Mesendoderm (in vitro differentiated cells): ENCODE data around the gene CLEC19A.

Source experiments
- DNase-seq: peaks from one replicate; pipeline ENCODE4 v3.0.0; 2013
- H2AK5ac ChIP-seq: 2 replicates; pipeline ENCODE4 v1.6.1; 2013; ENCODE audit warnings: low read length, inconsistent platforms
- H2BK120ac ChIP-seq: 2 replicates; pipeline ENCODE4 v1.6.1; 2013; ENCODE audit warnings: low read depth, mild to moderate bottlenecking, low read length, moderate library complexity, mixed read lengths
- H2BK15ac ChIP-seq: replicated peaks from 2 replicates; pipeline ENCODE4 v1.6.1; 2013; ENCODE audit warnings: low read depth, mild to moderate bottlenecking, moderate library complexity
- H2BK5ac ChIP-seq: 2 replicates; pipeline ENCODE4 v1.6.1; 2013; ENCODE audit warnings: low read length, inconsistent platforms
- H3K18ac ChIP-seq: 2 replicates; pipeline ENCODE4 v1.6.1; 2013; ENCODE audit warnings: mild to moderate bottlenecking, low read length, mixed read lengths
- H3K23ac ChIP-seq: one replicate; pipeline ENCODE4 v1.6.1; 2013; ENCODE audit warnings: low read length
- H3K27ac ChIP-seq: 2 replicates; pipeline ENCODE4 v1.5.1; 2013; ENCODE audit warnings: low read depth, mild to moderate bottlenecking, inconsistent platforms, low read length, moderate library complexity
- H3K27me3 ChIP-seq: 2 replicates; pipeline ENCODE4 v1.6.1; 2013; ENCODE audit warnings: low read length, control low read depth, mild to moderate bottlenecking, inconsistent platforms; ENCODE audit not compliant: insufficient read depth, poor library complexity
- H3K36me3 ChIP-seq: 2 replicates; pipeline ENCODE4 v1.6.1; 2013; ENCODE audit warnings: low read length, inconsistent platforms; ENCODE audit not compliant: control insufficient read depth, insufficient read depth
- H3K4ac ChIP-seq: one replicate; pipeline ENCODE4 v1.6.1; 2013; ENCODE audit warnings: low read depth, mild to moderate bottlenecking, low read length, moderate library complexity
- H3K4me1 ChIP-seq: 2 replicates; pipeline ENCODE4 v1.6.1; 2013; ENCODE audit warnings: low read depth, low read length, inconsistent platforms; ENCODE audit not compliant: control insufficient read depth
- H3K4me2 ChIP-seq: 2 replicates; pipeline ENCODE4 v1.6.1; 2013; ENCODE audit warnings: low read length
- H3K4me3 ChIP-seq: 2 replicates; pipeline ENCODE4 v1.5.1; 2013; ENCODE audit warnings: mild to moderate bottlenecking, low read length
- H3K56ac ChIP-seq: one replicate; pipeline ENCODE4 v1.6.1; 2013; ENCODE audit warnings: low read length
- H3K79me1 ChIP-seq: 2 replicates; pipeline ENCODE4 v1.6.1; 2013; ENCODE audit warnings: low read length, inconsistent platforms
- H3K79me2 ChIP-seq: 2 replicates; pipeline ENCODE4 v1.6.1; 2013; ENCODE audit warnings: mild to moderate bottlenecking, low read length; ENCODE audit not compliant: control insufficient read depth, insufficient read depth
- H3K9ac ChIP-seq: 2 replicates; pipeline ENCODE4 v1.6.1; 2013; ENCODE audit warnings: low read length, inconsistent platforms
- H4K5ac ChIP-seq: one replicate; pipeline ENCODE4 v1.6.1; 2013; ENCODE audit warnings: low read length
- H4K8ac ChIP-seq: one replicate; pipeline ENCODE4 v1.6.1; 2013; ENCODE audit warnings: low read depth, mild to moderate bottlenecking, control low read depth, low read length, moderate library complexity
- WGBS: extraction: QIAGEN DNeasy Blood & Tissue Kit; methylation state at CpG from one replicate; pipeline ENCODE4 v1.1.7; 2013; ENCODE audit warnings: low lambda C conversion rate, missing lambda C conversion rate; ENCODE audit not compliant: insufficient coverage; ENCODE audit errors: extremely low coverage; 5-methylcytosine and 5-hydroxymethylcytosine counted together

Gene CLEC19A

GRCh38 chr16:19304750-19305149 lies 19.2 kb downstream of the CLEC19A start:
- Histone ChIP-seq H3K56ac (no peak overlapping the region), H3K18ac (no peak overlapping the region), H3K79me2 (no peaks in the 10 kb centered on the region), H3K79me1 (no peaks in the 10 kb centered on the region), H3K4ac (no peak overlapping the region), H3K27me3 (no peaks in the 10 kb centered on the region), H3K27ac (no peak overlapping the region), H3K36me3 (no peaks in the 10 kb centered on the region), H3K4me1 (peaks cover 2% of the 10 kb centered on the region), H3K23ac (peak overlapping the region; percentile 72), H2BK15ac (no peak overlapping the region), H3K4me3 (no peak overlapping the region), H4K8ac (no peak overlapping the region), H3K9ac (no peak overlapping the region), H4K5ac (no peak overlapping the region), H3K4me2 (no peak overlapping the region), H2BK120ac (no peak overlapping the region), H2AK5ac (no peak overlapping the region), H2BK5ac (no peak overlapping the region)
- no CpG with 5 or more reads among the region's 2 CpGs for WGBS
- DNase-seq: peak; percentile 74

- H2BK5ac ChIP-seq: no peak overlapping the region
- no peak overlapping the region for H3K56ac ChIP-seq
- H3K79me1 ChIP-seq: no peaks in the 10 kb centered on the region
- no peaks in the 10 kb centered on the region for H3K27me3 ChIP-seq
- H3K27ac ChIP-seq: no peak overlapping the region
- no peak overlapping the region for H2BK15ac ChIP-seq
- no peak overlapping the region for H3K9ac ChIP-seq
- H3K18ac ChIP-seq: no peak overlapping the region
- peaks cover 2% of the 10 kb centered on the region for H3K4me1 ChIP-seq
- H3K4me2 ChIP-seq: no peak overlapping the region
- no peaks in the 10 kb centered on the region for H3K36me3 ChIP-seq
- no peak overlapping the region for H3K23ac ChIP-seq
- no peaks in the 10 kb centered on the region for H3K79me2 ChIP-seq
- no CpG with 5 or more reads among the region's 2 CpGs for WGBS
- H2BK120ac ChIP-seq: no peak overlapping the region
- no peak for DNase-seq
- H4K8ac ChIP-seq: no peak overlapping the region
- no peak overlapping the region for H3K4me3 ChIP-seq
- H3K4ac ChIP-seq: no peak overlapping the region
- H2AK5ac ChIP-seq: no peak overlapping the region
- H4K5ac ChIP-seq: no peak overlapping the region
Measured at GRCh38 chr16:19305443-19305842, 19.9 kb downstream of the CLEC19A start.

GRCh38 chr16:19307587-19308241 lies 22.2 kb downstream of the CLEC19A start:
- H3K79me2 ChIP-seq: no peaks in the 10 kb centered on the region
- peaks cover 2% of the 10 kb centered on the region for H3K4me1 ChIP-seq
- H3K18ac ChIP-seq: no peak overlapping the region
- H3K27me3 ChIP-seq: no peaks in the 10 kb centered on the region
- H2BK15ac ChIP-seq: no peak overlapping the region
- H3K36me3 ChIP-seq: no peaks in the 10 kb centered on the region
- no CpG with 5 or more reads among the region's 8 CpGs for WGBS
- no peak overlapping the region for H3K4me2 ChIP-seq
- peak; percentile 59 for DNase-seq
- no peak overlapping the region for H2BK120ac ChIP-seq
- H4K8ac ChIP-seq: no peak overlapping the region
- no peak overlapping the region for H2AK5ac ChIP-seq
- H3K9ac ChIP-seq: no peak overlapping the region
- H3K79me1 ChIP-seq: no peaks in the 10 kb centered on the region
- H3K23ac ChIP-seq: no peak overlapping the region
- H3K56ac ChIP-seq: no peak overlapping the region
- no peak overlapping the region for H4K5ac ChIP-seq
- H3K4me3 ChIP-seq: no peak overlapping the region
- H2BK5ac ChIP-seq: no peak overlapping the region
- no peak overlapping the region for H3K4ac ChIP-seq
- no peak overlapping the region for H3K27ac ChIP-seq

GRCh38 chr16:19308392-19308791 lies 22.9 kb downstream of the CLEC19A start:
- H3K4me1 ChIP-seq: peaks cover 2% of the 10 kb centered on the region
- H3K27ac ChIP-seq: no peak overlapping the region
- DNase-seq: no peak
- WGBS: no CpG with 5 or more reads among the region's 1 CpG
- no peak overlapping the region for H3K4ac ChIP-seq
- no peak overlapping the region for H3K4me2 ChIP-seq
- H2AK5ac ChIP-seq: no peak overlapping the region
- no peaks in the 10 kb centered on the region for H3K27me3 ChIP-seq
- H3K4me3 ChIP-seq: no peak overlapping the region
- H3K36me3 ChIP-seq: no peaks in the 10 kb centered on the region
- no peaks in the 10 kb centered on the region for H3K79me2 ChIP-seq
- no peak overlapping the region for H2BK120ac ChIP-seq
- no peaks in the 10 kb centered on the region for H3K79me1 ChIP-seq
- no peak overlapping the region for H3K9ac ChIP-seq
- no peak overlapping the region for H2BK15ac ChIP-seq
- no peak overlapping the region for H4K8ac ChIP-seq
- H3K56ac ChIP-seq: no peak overlapping the region
- H4K5ac ChIP-seq: no peak overlapping the region
- no peak overlapping the region for H3K23ac ChIP-seq
- no peak overlapping the region for H2BK5ac ChIP-seq
- no peak overlapping the region for H3K18ac ChIP-seq

GRCh38 chr16:19309178-19309577 lies 23.6 kb downstream of the CLEC19A start:
- no peak overlapping the region for H3K56ac ChIP-seq
- no peak overlapping the region for H3K18ac ChIP-seq
- WGBS: no CpG with 5 or more reads among the region's 5 CpGs
- no peak overlapping the region for H3K23ac ChIP-seq
- H2AK5ac ChIP-seq: no peak overlapping the region
- no peak overlapping the region for H4K5ac ChIP-seq
- H4K8ac ChIP-seq: no peak overlapping the region
- H3K4me3 ChIP-seq: no peak overlapping the region
- no peak overlapping the region for H2BK120ac ChIP-seq
- H3K79me2 ChIP-seq: no peaks in the 10 kb centered on the region
- H3K79me1 ChIP-seq: no peaks in the 10 kb centered on the region
- no peak overlapping the region for H2BK15ac ChIP-seq
- no peak for DNase-seq
- no peak overlapping the region for H3K4ac ChIP-seq
- H3K27ac ChIP-seq: no peak overlapping the region
- H2BK5ac ChIP-seq: no peak overlapping the region
- no peak overlapping the region for H3K9ac ChIP-seq
- H3K36me3 ChIP-seq: no peaks in the 10 kb centered on the region
- no peak overlapping the region for H3K4me2 ChIP-seq
- H3K27me3 ChIP-seq: no peaks in the 10 kb centered on the region
- H3K4me1 ChIP-seq: peaks cover 2% of the 10 kb centered on the region
